Measurements from ENCODE around the gene CLNK.

The CLNK gene

DNA sequence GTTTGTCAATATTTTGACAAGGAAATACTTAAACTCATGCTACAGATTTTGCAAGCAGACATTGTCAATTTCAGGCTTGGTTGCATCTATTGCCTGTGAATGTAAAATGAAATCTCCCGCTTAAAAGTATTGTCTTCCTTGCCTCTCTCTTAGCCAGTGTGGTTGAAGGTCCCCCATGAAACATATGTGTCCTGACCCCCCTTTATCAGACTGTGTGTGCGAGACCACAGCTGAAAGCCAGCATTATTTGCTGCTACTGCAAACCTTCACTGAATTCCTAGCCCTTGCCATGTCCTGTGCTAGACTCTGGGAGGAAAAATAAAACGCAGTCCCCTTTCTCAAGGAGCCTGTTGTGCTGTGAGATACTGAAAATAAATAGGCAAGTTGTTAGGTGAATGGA lies 16.6 kb upstream of the CLNK start:
- DNase-seq = no peak

GRCh38 chr4:10698172-10698571 lies 13.6 kb upstream of the CLNK start:
- DNase-seq = no peak

DNA sequence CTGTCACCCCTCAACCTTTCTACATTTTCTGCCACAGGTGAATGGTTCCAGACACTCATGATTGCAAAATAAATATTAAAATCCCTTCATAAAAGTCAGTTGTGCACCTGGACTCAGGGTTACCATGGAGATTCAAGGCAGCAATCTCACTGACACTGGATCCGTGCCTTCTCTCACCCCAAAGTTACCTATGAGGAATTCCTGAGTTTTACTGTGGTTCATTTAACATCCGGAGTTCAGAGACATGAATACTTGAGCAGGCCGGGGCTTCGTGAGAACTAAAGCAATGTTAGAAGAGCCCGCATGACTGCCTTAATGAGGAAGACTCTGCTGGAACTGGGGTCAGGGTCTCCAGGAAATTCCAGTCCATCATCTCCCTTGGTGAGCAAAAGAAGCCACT lies 12.5 kb upstream of the CLNK start:
- DNase-seq = no peak

- DNase-seq = no peak
Measured at GRCh38 chr4:10696253-10696652, 11.7 kb upstream of the CLNK start.

DNA sequence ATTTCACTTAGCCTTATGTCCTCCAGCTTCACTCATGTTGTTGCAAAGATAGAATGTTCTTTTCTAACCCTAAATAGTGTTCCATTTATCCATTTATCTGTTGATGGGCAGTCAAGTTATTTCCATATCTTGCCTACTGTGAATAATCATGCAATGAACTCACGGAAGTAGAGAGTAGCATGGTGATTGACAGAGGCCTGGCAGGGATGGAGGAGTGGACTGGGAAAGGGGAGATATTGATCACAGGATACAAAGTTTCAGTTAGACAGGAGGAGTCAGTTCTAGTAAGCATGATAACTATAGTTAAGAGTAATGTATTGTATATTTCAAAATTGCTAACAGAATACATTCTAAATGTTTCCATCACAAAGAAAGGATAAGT lies 10.3 kb upstream of the CLNK start:
- DNase-seq = no peak

GRCh38 chr4:10694151-10694827 lies 9.7 kb upstream of the CLNK start:
- DNase-seq = no peak

DNA sequence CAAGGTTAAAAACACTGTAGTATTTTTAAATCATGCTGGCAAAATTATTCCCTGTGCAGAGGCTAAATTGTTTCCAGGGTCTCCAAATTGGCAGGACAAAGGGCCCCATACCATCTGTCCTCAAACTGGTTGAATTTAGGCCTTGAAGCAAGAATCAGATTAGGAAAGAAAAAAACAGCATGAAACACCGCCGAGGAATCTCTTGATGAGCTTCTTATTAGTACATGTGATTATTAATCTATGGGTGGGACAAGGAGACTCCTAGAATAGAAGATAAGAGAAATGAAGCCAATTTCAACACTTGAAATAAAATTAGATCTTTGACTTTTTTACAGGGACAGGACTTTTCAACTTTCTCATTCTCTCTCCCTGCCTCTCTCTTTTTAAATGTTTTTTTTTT lies 7.1 kb upstream of the CLNK start:
- DNase-seq = no peak

DNA sequence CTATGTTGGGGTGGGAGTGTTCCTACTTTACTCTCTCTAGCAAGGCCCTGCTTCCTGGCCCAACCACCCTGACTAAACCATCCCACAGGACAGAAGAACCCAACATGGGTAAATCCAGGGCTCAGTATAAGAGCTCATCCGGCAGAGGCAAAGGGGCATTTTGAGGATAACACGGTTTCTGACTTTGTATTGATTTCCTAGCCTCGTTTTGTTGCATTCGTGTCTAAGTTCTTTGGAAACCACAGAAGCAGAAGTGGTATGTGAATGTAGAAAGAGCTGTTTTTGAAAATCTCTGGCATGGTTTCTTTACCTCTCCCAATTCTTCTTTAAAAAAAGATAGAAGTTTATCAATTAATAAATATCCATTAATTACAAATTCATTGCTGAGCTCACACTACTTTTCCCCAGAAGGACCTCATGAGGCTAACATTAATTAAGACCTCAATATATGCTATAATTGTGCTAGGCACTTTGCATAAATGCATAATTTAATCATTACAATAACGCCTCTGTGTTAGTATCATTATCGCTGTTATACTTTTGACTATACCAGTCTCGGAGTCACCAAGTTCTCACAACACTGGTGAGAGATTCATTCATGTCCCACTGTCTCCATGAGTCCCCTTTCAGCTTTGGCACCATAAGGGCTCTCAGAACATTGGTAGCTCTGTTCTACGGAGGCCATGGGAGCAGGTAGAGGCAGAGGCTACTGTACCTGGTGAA lies 5.8 kb upstream of the CLNK start:
- DNase-seq = no peak

- no peak for DNase-seq
Measured at GRCh38 chr4:10688846-10689245, 4.3 kb upstream of the CLNK start.

DNA sequence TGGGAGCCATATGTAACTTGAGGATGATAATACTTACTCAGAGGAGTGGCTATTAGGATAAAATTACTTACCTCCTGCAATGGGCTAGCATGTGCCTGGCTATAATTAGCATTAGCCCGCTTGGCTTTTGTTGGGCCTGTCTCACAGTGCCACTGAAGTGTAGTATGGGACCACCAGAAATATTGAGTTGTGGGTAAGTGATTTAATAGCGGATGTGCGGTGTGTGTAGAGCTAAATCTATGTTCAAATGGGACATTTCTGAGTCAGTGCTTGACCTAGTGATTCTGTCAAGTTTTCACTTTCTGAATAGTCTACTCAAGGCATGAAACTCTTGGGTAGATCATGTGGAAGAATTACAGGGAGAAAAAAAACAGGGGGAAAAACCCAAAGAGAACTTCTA lies 3.5 kb upstream of the CLNK start:
- DNase-seq = no peak

DNA sequence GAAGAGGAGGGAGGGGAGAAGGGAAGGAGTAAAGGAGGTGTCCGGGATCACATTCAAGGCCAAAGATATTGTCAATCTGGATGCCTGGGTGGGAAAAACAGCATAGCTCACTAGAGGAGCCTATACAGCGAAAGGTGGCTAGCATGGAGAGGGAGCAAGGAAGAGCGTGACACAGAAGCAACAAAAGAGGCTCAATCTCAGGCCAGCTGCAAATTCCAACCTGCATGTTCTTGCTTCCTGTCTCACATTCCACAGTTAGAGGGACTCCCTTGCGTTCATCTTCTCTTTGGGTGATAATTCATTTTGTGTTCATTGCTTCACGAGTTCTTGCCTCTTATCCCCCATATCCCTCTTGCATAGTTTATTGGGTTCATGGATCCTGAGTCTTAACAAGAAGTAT lies 3.0 kb upstream of the CLNK start:
- no peak for DNase-seq

DNA sequence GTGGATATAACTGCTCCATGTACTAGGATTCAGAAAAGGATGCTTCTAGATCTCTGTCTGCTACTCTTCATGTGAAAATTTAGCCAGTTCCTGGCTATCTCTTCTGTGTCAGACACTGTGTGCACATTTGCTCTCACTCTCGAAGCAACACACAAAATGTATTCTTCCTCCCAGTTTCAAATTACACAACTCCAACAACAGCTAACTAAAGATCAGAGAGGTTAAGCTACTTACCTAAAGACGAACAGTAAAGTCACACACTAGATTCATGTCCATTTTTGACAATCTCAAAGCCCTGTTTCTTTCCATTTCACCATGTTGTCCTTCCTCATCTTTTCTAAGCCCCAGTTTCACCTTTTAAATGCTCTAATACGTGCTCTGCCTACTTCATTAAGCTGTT lies 2.2 kb downstream of the CLNK start:
- no peak for DNase-seq

- DNase-seq = no peak
Measured at GRCh38 chr4:10677796-10678497, 6.6 kb downstream of the CLNK start.

- no peak for DNase-seq
Measured at GRCh38 chr4:10673817-10674369, 10.7 kb downstream of the CLNK start.

DNA sequence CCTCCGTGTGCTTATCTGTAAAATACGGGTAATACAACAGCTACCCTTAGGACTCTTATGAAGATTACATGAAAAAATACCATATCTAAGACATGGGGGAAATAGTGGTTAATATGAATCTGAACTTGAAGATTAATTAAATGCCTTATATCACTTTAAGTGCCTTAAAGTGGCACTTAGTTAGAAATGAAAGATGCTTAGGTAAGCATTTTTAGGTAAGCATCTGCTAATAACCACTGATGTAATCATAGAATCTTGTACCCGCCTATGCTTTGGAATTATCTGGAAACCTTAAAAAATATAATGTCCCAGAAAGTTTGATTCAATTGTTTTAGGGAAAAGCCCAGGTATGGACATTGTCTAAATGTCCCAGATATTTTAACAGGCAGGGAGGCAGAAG lies 12.2 kb downstream of the CLNK start:
- DNase-seq = no peak

DNA sequence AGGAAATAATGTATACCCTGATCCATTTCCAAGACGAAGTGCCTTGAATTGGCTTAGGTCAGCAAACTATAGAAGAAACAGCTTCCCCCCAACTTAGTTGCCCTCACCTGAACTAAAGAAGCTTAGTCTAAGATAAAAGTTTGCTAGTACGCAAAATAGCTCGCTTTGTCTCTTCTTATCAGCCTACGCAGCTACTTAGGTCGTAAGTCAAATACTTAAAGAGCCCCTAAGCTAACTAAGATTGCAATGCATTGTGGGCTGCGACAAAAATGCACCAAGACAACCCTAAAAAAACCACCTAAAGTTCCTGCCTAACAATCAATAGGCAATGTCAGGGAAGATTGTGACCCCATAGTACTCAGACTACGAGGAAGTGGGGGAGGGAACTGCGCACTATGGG lies 12.8 kb downstream of the CLNK start:
- no peak for DNase-seq

GRCh38 chr4:10671366-10671765 lies 13.2 kb downstream of the CLNK start:
- DNase-seq = peak; percentile 65

- DNase-seq = no peak
Measured at GRCh38 chr4:10670321-10670720, 14.2 kb downstream of the CLNK start.

DNA sequence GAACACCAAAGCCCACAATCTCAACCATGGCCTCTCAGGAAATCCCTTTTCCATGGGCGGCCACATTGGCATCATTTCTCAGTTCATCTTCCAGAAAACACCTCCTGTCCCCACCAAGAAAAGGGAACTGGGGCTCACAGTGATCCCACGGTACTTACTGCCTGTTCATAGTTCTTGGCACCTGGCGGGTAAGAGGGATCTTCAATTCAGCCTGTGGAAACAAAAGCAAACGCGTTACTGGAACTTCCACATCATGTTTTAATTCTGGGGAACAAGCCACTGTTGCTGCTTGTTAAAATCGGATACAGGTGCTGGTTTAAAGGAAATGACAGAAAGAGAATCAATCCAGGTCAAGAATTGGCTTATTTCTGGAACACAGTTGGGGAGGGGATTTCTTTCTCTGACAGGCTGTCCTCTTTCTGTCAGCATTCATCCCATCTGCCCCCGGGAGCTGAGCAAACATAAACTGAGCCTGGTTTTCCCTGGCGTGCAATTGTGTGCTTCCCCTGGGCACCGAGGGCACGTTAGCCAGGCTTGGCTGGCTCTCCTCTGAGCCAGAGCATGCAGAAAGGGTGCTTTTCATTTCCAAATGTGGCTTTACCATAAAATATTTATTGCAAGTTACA lies 16.8 kb downstream of the CLNK start:
- no peak for DNase-seq

- no peak for DNase-seq
Measured at GRCh38 chr4:10666616-10667015, 18.0 kb downstream of the CLNK start.

DNA sequence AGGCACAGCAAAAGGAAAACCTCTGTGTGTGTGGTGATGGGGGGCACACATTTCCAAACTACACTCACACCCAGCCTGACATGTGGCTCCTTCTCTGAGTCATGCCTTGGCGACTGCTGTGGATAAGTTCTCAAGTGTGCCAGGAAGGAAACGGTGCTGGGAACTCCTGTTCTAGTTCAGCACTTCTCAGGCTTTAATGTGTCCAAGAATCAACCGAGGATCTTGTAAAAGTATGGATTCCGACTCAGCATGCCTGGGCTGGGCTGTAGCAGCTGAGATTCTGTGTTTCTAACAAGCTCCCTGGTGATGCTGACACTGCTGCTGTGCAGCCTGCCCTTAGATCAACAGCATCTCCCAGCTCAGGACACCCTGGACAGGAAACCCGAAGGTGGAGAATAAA lies 20.2 kb downstream of the CLNK start:
- DNase-seq = peak; percentile 20

GRCh38 chr4:10662937-10663336 lies 21.6 kb downstream of the CLNK start:
- DNase-seq = no peak

DNA sequence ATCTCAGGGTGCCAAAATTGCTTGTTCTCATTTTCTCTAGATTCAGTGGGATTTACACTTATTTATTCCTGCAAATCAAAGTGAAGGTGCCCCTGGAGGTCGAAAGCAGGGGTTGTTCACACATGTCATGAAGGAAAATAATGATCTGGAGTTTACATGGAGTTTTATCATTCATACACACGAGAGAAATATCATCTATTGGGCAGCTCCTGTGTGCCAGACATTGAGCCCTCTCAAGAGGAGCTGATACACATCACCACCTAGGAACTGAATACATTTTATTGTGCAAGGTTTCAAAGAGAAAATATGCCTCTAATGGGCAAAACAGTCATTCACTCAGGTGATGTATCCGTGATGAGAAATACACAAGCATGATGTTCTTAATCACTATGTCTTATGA lies 23.5 kb downstream of the CLNK start:
- DNase-seq = no peak

DNA sequence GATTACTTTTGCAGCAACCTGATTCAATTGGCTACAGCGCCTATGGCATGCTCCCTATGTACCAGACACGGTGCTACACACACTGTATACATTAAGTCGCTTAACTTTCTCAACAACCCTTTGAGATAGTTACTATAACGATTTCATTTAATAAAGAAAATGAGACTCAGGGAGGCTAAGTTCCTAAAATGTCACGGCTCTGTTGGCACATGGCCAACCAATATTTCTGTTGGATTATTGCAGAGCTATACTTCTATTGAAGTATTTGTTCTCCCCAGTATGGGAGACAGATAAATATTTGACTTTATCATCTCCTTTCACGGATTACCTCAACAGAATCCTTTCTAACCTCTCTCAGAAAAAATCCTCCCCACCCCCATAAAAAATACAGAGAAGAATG lies 25.3 kb downstream of the CLNK start:
- DNase-seq = no peak
